Measurements from ENCODE around the gene GPR3. TPM values are rescaled to one million over a fixed set of nuclear protein-coding genes. Genes with fewer than 3 reads are reported as not detected.

Gene GPR3
- total RNA-seq, 1 donor from 2014 or later: not detected

DNA sequence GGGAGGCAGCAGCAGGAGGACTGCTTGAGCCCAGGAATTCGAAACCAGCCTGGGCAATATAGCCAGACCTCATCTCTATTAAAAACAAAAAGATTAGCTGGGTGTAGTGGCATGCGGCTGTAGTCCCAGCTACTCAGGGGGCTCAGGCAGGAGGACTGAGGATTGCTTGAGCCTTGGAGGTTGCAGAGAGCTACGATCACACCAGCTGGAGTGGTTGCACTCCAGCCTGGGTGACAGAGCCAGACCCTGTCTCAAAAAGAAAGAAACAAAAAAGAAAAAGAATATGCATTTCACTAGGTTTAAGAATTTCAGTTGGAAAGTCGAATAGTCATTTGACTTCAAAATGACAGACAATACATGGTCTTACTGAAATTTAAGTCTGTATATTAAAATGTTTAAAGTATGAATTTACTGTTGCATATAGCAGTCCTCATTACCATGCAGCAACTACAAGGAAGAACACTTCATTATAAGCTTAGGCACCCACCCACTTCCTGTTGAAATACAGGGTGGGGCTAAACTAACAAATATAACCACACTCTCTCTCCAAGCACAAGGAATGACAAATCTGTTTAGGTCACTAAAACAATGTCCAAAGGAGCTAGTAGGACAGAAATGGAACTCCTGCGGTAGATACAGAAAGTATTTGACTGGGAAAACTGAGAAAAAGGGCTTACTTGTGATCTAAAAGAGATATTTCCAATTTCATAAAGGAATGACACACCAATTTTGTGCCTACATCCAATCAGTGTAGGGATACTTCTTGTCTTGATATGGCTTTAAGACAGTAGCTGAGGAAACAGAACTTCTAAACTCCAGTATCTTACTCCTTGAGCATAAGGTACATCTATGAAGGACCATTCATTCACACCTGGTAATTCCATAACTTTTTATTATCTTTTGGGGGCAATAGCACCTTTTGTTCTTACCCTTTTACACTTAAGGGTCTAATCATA lies 44.1 kb downstream of the GPR3 start:
- FAIRE-seq (no peak), DNase-seq (ENCODE audit: low read depth) (peak; percentile 87)
- Histone ChIP-seq H3K36me3 (ENCODE audit: control insufficient read depth, insufficient read depth, low read length) (no peaks in the 10 kb centered on the region), H3K27me3 (ENCODE audit: control insufficient read depth, insufficient read depth, low read length) (no peaks in the 10 kb centered on the region), H3K4me3 (ENCODE audit: low read depth, low read length) (no peak overlapping the region)
- no peak for TF ChIP-seq CTCF (IDR thresholded peaks at IDR 0.05; ENCODE audit: insufficient read depth, low read length, severe bottlenecking)

GRCh38 chr1:27438621-27439061 lies 46.2 kb downstream of the GPR3 start:
- no peak for TF ChIP-seq CTCF (IDR thresholded peaks at IDR 0.05; ENCODE audit: insufficient read depth, low read length, severe bottlenecking)
- Histone ChIP-seq H3K36me3 (ENCODE audit: control insufficient read depth, insufficient read depth, low read length) (peaks cover 1% of the 10 kb centered on the region), H3K4me3 (ENCODE audit: low read depth, low read length) (no peak overlapping the region), H3K27me3 (ENCODE audit: control insufficient read depth, insufficient read depth, low read length) (no peaks in the 10 kb centered on the region)
- no peak for DNase-seq (ENCODE audit: low read depth)
- FAIRE-seq: no peak

DNA sequence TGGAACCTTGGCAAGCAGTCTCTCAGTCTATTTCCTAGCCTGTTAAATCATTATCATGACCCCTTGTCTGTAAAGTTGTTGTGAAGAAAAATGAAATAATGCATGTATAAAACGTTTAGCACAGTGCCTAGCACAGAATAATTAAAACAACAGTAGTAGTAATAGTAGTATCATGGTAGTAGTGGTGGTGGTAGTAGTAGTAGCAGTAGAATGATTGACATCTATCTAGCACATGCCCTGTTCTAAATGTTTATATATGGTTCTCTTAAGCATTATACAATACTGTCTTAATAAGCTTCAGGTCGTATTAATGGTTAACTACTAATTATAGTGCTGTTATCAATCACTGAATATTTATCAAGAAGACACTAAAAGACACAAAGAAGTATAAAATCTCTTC lies 46.7 kb downstream of the GPR3 start:
- Histone ChIP-seq H3K4me3 (ENCODE audit: low read depth, low read length) (no peak overlapping the region), H3K36me3 (ENCODE audit: control insufficient read depth, insufficient read depth, low read length) (peaks cover 3% of the 10 kb centered on the region), H3K27me3 (ENCODE audit: control insufficient read depth, insufficient read depth, low read length) (no peaks in the 10 kb centered on the region)
- no peak for TF ChIP-seq CTCF (IDR thresholded peaks at IDR 0.05; ENCODE audit: insufficient read depth, low read length, severe bottlenecking)
- FAIRE-seq: no peak
- DNase-seq (ENCODE audit: low read depth): no peak

GRCh38 chr1:27444632-27445031 lies 52.2 kb downstream of the GPR3 start:
- TF ChIP-seq CTCF (IDR thresholded peaks at IDR 0.05; ENCODE audit: insufficient read depth, low read length, severe bottlenecking): no peak
- Histone ChIP-seq H3K36me3 (ENCODE audit: control insufficient read depth, insufficient read depth, low read length) (peaks cover 5% of the 10 kb centered on the region), H3K4me3 (ENCODE audit: low read depth, low read length) (no peak overlapping the region), H3K27me3 (ENCODE audit: control insufficient read depth, insufficient read depth, low read length) (no peaks in the 10 kb centered on the region)
- DNase-seq (ENCODE audit: low read depth) (no peak), FAIRE-seq (no peak)

Other genes with a start within 250 kb of the GPR3 start
- gene SLC9A1, start 237.5 kb upstream of the GPR3 start, total RNA-seq: 5.0 and 22.8 TPM in 2 replicates
- 13.4 and 16.5 TPM in 2 replicates for gene WDTC1, start 158.0 kb upstream of the GPR3 start, total RNA-seq
- 16.5 and 17.1 TPM in 2 replicates for gene TMEM222, start 70.5 kb upstream of the GPR3 start, total RNA-seq
- 31.9 and 86.3 TPM in 2 replicates for gene SYTL1, start 50.6 kb upstream of the GPR3 start, total RNA-seq
- 12.1 and 17.2 TPM in 2 replicates for gene MAP3K6, start 25.7 kb upstream of the GPR3 start, total RNA-seq
- 0.26 TPM in 2 replicates for gene FCN3, start 17.8 kb upstream of the GPR3 start, total RNA-seq
- 1.1 and 2.9 TPM in 2 replicates for gene CD164L2, start 9.3 kb upstream of the GPR3 start, total RNA-seq
- 22.1 and 38.3 TPM in 2 replicates for gene WASF2, start 97.5 kb downstream of the GPR3 start, total RNA-seq
- gene AHDC1, start 211.5 kb downstream of the GPR3 start, total RNA-seq: 5.0 and 14.6 TPM in 2 replicates
- gene FGR, start 242.6 kb downstream of the GPR3 start, total RNA-seq: 0.13 and 1.1 TPM in 2 replicates